T-helper 17 cell (primary cell): ENCODE measurements around the gene IGSF9B. TPM values are rescaled to one million over a fixed set of nuclear protein-coding genes. Genes with fewer than 3 reads are reported as not detected.
A peak's percentile ranks its signal among the peaks of the same experiment; 100 is the strongest.

Experiments
- ATAC-seq: fragments of 150-1000 bp; cut with Tn5 transposase; 2 replicates; pipeline ENCODE4 v1.10.0; 2021; ENCODE audit warnings: mild to moderate bottlenecking, moderate library complexity
- DNase-seq, 3 donors: peaks; one replicate each; pipeline versions ENCODE4 v3.0.0 to v3.0.0-alpha.2; 2020 to 2021
- H3K9me3 ChIP-seq: one replicate; pipeline ENCODE4 v1.7.0; 2013; ENCODE audit warnings: low read length, mild to moderate bottlenecking; ENCODE audit not compliant: control insufficient read depth, poor library complexity, severe bottlenecking
- H3K27ac Mint-ChIP-seq: one replicate; pipeline ENCODE4 v1.8.0; 2022; ENCODE audit warnings: mild to moderate bottlenecking, moderate library complexity, mixed read lengths
- H3K27me3 Mint-ChIP-seq: one replicate; pipeline ENCODE4 v1.8.0; 2022; ENCODE audit warnings: mixed read lengths
- H3K36me3 Mint-ChIP-seq: one replicate; pipeline ENCODE4 v1.8.0; 2022; ENCODE audit warnings: low read depth, mixed read lengths
- H3K4me1 Mint-ChIP-seq: one replicate; pipeline ENCODE4 v1.8.0; 2022; ENCODE audit warnings: mild to moderate bottlenecking, mixed read lengths
- H3K4me3 Mint-ChIP-seq: one replicate; pipeline ENCODE4 v1.8.0; 2022; ENCODE audit warnings: mild to moderate bottlenecking, moderate library complexity, mixed read lengths
- total RNA-seq, 4 donors: library from RNA in 2 of 4; stranded (reverse) in 2 of 4; gene quantifications; one replicate each; pipeline ENCODE4 v1.2.3 and lab custom pipeline; 2022 to 2026

Gene IGSF9B
- total RNA-seq, 2 donors from 2014 or later, result 43.8 to 52.9 TPM

GRCh38 chr11:133898031-133898769, 58.6 kb downstream of the IGSF9B start:
- Mint-ChIP-seq H3K27me3 (no peaks in the 10 kb centered on the region), H3K4me1 (peaks cover 11% of the 10 kb centered on the region), H3K27ac (peak overlapping the region; percentile 32), H3K36me3 (no peaks in the 10 kb centered on the region), H3K4me3 (no peak overlapping the region)
- no peak for ATAC-seq
- H3K9me3 ChIP-seq, result no peaks in the 10 kb centered on the region
- no peak for DNase-seq

DNA sequence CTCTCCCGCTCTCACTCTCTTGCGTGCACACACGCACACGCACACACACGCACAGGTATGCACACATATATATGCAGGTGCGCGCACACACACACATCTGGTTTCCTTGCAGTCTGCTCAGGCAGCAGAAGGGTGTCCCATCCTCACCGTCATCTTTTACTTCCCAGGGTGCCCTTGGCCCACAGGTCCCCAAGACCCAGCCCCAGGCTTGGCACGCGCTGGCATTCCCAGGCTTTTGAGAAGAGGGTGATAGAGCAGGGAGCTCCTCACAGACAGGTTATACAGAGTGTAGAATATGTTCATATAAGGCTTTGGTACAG, 59.5 kb downstream of the IGSF9B start:
- Mint-ChIP-seq H3K4me1 (peaks cover 11% of the 10 kb centered on the region), H3K27ac (no peak overlapping the region), H3K4me3 (no peak overlapping the region), H3K27me3 (peaks cover 1% of the 10 kb centered on the region), H3K36me3 (no peaks in the 10 kb centered on the region)
- ATAC-seq (no peak), DNase-seq (no peak)
- H3K9me3 ChIP-seq, result no peaks in the 10 kb centered on the region

DNA sequence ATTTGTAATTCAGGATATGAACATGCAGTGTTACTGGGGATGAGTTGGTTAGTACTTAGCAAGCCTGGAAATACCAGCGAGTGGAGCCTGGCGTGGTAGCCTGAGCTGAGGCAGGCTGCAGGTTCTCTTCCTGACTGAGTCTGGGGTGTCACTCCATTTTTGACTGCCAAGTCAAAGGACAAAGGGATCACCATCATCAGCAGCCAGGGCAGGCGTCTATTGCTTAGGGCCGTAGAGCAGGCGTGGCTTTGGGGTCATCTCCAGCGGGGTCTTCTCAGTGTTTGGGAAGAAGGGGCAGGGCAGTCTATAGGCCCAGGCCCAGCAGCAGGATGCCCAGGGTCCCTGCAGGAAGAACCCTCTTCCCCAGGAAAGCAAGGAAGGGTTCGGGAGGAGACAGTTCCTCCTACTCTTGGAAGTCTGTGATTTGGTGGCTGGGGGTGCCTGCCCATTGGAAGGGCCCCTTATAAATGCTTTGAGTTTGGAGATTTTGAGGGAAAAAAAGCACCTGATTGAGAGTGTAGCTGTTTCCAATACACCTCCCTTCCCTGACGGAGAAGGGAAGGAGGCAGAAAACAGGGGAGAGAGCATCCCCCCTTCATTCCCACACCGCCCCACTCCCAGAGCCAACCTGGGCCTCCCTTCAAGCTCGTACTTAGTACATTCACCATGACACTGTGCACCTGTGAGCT, 60.0 kb downstream of the IGSF9B start:
- H3K9me3 ChIP-seq, result no peaks in the 10 kb centered on the region
- Mint-ChIP-seq H3K27ac (no peak overlapping the region), H3K36me3 (no peaks in the 10 kb centered on the region), H3K27me3 (peaks cover 7% of the 10 kb centered on the region), H3K4me1 (peaks cover 11% of the 10 kb centered on the region), H3K4me3 (no peak overlapping the region)
- ATAC-seq (no peak), DNase-seq (no peak)

GRCh38 chr11:133896028-133896427, 60.7 kb downstream of the IGSF9B start:
- peaks cover 9% of the 10 kb centered on the region for H3K27me3 Mint-ChIP-seq
- H3K9me3 ChIP-seq, result no peaks in the 10 kb centered on the region
- H3K4me1 Mint-ChIP-seq, result peaks cover 11% of the 10 kb centered on the region
- H3K4me3 Mint-ChIP-seq, result no peak overlapping the region
- peak overlapping the region; percentile 63 for H3K27ac Mint-ChIP-seq
- H3K36me3 Mint-ChIP-seq, result no peaks in the 10 kb centered on the region
- ATAC-seq (no peak), DNase-seq (no peak)

DNA sequence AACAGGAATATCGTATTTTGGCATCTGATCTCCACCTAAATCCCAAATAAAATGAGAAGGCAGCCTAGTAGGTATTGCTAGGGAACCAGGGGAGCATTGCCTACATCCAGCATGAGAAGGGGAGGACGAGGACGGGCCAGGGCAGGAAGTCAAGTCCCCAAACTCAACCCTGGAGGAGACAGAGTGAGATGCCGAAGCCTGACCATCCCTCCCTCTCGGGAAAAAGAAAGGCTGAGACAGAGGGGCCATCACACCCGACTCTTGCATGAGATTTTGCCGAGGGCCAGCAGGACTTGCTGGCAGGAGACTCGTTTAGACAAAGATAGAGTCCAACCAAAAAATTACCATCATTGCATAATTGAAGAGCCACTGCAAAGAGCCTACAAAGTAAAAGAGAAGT, 61.2 kb downstream of the IGSF9B start:
- Mint-ChIP-seq H3K36me3 (no peaks in the 10 kb centered on the region), H3K27me3 (peaks cover 13% of the 10 kb centered on the region), H3K27ac (peak overlapping the region; percentile 63), H3K4me3 (no peak overlapping the region), H3K4me1 (peaks cover 11% of the 10 kb centered on the region)
- DNase-seq (no peak), ATAC-seq (no peak)
- H3K9me3 ChIP-seq, result no peaks in the 10 kb centered on the region

DNA sequence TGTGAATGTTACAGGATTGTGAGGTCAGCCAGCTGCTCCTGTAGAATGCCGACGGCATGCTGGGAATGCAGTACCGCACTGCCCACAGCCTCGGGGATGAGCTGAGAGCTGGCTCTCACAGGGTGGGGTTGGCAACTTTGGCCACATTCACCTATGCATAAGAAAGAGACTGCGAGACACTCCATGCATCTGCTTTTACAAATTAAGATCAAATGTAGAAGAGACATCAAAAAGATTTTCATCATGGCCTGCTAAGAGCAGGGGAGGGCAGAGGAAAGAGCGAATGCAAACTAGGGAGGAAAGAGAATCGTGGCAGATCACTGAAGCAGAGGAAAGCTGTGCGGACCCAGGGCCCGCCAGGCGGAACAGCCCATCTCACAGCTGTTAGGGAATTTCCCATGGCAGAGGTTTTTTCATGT, 61.7 kb downstream of the IGSF9B start:
- DNase-seq (no peak), ATAC-seq (no peak)
- Mint-ChIP-seq H3K27me3 (peaks cover 18% of the 10 kb centered on the region), H3K36me3 (no peaks in the 10 kb centered on the region), H3K4me1 (peaks cover 11% of the 10 kb centered on the region), H3K27ac (peak overlapping the region; percentile 63), H3K4me3 (no peak overlapping the region)
- H3K9me3 ChIP-seq, result no peaks in the 10 kb centered on the region

DNA sequence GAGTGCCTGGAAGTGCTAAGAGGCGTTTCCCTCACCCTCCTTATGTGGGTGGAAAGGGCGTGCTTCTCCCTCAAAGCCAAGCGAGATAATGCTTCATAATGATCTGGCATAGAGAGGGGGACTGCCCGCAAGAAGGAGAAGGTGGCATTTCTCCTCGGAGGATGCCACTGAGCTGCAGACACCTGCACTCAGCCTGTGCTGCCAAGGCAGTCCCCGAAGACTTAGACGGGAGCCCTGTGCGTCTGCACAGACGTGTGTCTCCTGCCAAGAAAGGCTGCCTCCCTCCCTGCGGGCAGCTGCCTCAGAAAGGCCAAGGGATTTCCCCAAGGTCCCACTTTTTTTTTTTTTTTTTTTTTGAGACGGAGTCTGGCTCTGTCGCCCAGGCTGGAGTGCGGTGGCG, 63.4 kb downstream of the IGSF9B start:
- peaks cover 9% of the 10 kb centered on the region for H3K4me1 Mint-ChIP-seq
- no peaks in the 10 kb centered on the region for H3K36me3 Mint-ChIP-seq
- ATAC-seq (no peak), DNase-seq (no peak)
- H3K4me3 Mint-ChIP-seq, result no peak overlapping the region
- H3K9me3 ChIP-seq, result no peaks in the 10 kb centered on the region
- H3K27ac Mint-ChIP-seq, result no peak overlapping the region
- peaks cover 34% of the 10 kb centered on the region for H3K27me3 Mint-ChIP-seq

GRCh38 chr11:133892584-133893380, 64.0 kb downstream of the IGSF9B start:
- H3K27me3 Mint-ChIP-seq, result peaks cover 40% of the 10 kb centered on the region
- H3K9me3 ChIP-seq, result no peaks in the 10 kb centered on the region
- H3K4me1 Mint-ChIP-seq, result peaks cover 5% of the 10 kb centered on the region
- H3K4me3 Mint-ChIP-seq, result no peak overlapping the region
- H3K36me3 Mint-ChIP-seq, result no peaks in the 10 kb centered on the region
- no peak for DNase-seq
- no peak overlapping the region for H3K27ac Mint-ChIP-seq
- no peak for ATAC-seq

- H3K27ac Mint-ChIP-seq, result no peak overlapping the region
- H3K27me3 Mint-ChIP-seq, result peaks cover 46% of the 10 kb centered on the region
- no peaks in the 10 kb centered on the region for H3K36me3 Mint-ChIP-seq
- peaks cover 3% of the 10 kb centered on the region for H3K4me1 Mint-ChIP-seq
- no peak overlapping the region for H3K4me3 Mint-ChIP-seq
- DNase-seq (no peak), ATAC-seq (no peak)
- H3K9me3 ChIP-seq, result no peaks in the 10 kb centered on the region
These were observed 64.6 kb downstream of the IGSF9B start for GRCh38 chr11:133892126-133892525.

GRCh38 chr11:133889893-133890292, 66.9 kb downstream of the IGSF9B start:
- Mint-ChIP-seq H3K4me1 (no peaks in the 10 kb centered on the region), H3K4me3 (no peak overlapping the region), H3K27ac (no peak overlapping the region), H3K27me3 (peaks cover 52% of the 10 kb centered on the region), H3K36me3 (no peaks in the 10 kb centered on the region)
- ATAC-seq, result no peak
- no peaks in the 10 kb centered on the region for H3K9me3 ChIP-seq
- DNase-seq, result no peak

DNA sequence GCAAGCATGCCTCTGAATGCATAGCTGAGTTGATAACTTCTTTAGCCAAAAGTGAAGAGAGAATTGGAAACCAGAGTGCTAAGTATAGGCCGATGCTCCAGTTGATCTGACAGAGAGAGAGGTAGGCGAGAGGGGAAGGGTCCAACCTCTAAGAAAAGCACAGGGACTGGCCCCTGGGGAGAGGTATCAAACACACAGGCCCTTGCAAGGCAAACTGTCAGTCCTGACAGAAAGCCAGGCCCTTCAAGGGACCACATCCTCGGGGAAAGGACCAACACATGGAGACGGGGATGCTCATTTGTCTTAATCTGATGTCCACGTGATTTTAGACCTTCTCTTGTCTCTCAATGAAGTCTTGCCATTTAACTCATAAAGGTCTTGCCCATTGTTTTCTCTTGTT, 67.6 kb downstream of the IGSF9B start:
- ATAC-seq, result no peak
- H3K36me3 Mint-ChIP-seq, result no peaks in the 10 kb centered on the region
- no peak for DNase-seq
- H3K27ac Mint-ChIP-seq, result no peak overlapping the region
- H3K4me3 Mint-ChIP-seq, result no peak overlapping the region
- no peaks in the 10 kb centered on the region for H3K9me3 ChIP-seq
- H3K27me3 Mint-ChIP-seq, result peaks cover 52% of the 10 kb centered on the region
- no peaks in the 10 kb centered on the region for H3K4me1 Mint-ChIP-seq

DNA sequence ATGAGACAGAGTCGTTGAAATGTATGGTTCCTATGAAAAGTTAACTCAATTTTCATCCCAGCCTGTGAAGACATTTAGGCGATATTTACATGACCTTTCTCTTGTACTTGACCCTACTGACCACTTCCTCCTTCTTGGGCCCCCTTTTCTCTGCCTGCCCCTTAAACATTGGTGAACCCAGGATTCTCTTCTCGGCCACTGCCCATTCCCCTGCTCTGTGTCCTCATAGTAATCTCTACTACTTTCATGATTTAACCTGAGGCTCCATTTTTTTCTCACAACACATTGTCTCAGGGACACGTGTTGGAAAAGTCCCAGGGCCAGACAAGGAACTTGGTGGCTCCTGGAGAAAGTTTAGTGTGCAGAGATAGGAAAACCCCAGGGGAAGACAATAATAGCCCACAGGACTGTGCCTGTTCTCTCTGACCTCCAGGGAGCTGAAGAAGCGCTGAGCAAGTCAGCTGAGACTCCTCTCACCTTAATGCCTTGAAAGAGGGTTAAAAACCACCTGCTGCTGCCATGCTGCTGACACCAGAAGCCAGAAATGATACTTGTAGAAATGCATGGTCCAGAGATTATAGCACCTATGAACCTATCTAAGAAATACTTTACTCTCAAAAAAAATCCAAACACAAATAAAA, 69.0 kb downstream of the IGSF9B start:
- ATAC-seq (no peak), DNase-seq (no peak)
- Mint-ChIP-seq H3K27me3 (peaks cover 52% of the 10 kb centered on the region), H3K27ac (no peak overlapping the region), H3K4me3 (no peak overlapping the region), H3K36me3 (no peaks in the 10 kb centered on the region), H3K4me1 (no peaks in the 10 kb centered on the region)
- H3K9me3 ChIP-seq, result no peaks in the 10 kb centered on the region

GRCh38 chr11:133886029-133886428, 70.7 kb downstream of the IGSF9B start:
- DNase-seq (no peak), ATAC-seq (no peak)
- no peaks in the 10 kb centered on the region for H3K36me3 Mint-ChIP-seq
- no peak overlapping the region for H3K4me3 Mint-ChIP-seq
- no peaks in the 10 kb centered on the region for H3K4me1 Mint-ChIP-seq
- no peak overlapping the region for H3K27ac Mint-ChIP-seq
- no peaks in the 10 kb centered on the region for H3K9me3 ChIP-seq
- H3K27me3 Mint-ChIP-seq, result peaks cover 43% of the 10 kb centered on the region
